ENCODE measurements around the gene AGAP5.
"Not testable (repeated sequence)": the region's sequence is repeated elsewhere in the genome, so short reads cannot be mapped to it uniquely, and the experiment has no call there.

AGAP5 gene

DNA sequence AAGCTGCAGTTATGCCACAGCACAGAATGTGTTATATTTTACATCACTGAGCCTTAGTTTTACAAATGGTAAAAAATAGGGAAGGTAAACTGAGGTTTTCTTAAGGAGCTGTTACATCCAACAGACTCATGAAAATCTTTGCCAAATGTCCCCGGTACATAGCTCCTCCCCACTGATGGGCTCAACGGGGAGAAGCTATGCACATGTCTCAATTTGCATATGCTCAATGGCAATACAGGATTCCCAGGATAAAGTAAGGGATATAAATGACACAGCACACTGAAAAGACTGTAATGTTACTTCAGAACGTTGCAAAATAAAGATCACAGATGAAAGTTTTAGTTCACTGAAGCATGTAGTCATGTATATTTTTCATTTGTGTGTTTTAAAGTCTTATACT is 16.6 kb upstream of the AGAP5 start:
- not testable (repeated sequence) for DNase-seq (ENCODE audit: low spot score)

DNA sequence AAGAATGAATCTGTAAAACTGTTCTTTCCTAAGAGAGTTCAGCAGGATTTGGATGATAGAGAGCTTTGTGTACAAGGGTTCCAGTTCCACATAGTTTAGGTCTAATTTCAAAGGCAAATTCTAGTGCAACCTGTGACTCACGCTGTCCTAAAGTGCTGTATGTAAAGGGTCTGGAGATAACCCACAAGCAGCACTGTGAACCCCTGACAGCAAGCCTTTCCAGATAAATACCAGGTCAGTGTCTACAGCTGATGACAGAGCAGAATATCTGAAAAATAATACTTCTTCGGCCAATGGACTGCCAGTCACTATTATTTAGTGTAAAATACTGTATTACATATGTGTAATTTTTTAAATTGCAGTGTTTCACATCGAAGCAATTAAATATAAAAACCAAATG is 16.0 kb upstream of the AGAP5 start:
- DNase-seq (ENCODE audit: low spot score), result not testable (repeated sequence)

DNA sequence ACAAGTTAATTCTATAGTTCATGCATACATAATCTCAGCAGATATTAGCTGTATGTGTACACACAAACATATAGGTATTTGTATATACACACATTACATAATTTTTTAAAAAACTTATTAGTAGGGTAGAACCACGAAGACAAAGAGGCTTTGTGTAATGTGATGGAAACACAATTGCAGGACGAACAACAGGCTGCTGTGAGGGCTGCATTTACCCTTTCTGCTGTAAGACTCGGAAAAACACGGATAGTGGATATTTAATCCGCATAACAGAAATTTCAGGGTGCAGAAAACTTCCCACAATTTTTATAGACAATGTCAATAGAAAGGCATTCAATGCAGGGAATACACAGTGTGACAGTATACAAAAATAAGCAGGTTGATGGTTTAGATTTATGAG is 13.8 kb upstream of the AGAP5 start:
- not testable (repeated sequence) for DNase-seq (ENCODE audit: low spot score)

DNA sequence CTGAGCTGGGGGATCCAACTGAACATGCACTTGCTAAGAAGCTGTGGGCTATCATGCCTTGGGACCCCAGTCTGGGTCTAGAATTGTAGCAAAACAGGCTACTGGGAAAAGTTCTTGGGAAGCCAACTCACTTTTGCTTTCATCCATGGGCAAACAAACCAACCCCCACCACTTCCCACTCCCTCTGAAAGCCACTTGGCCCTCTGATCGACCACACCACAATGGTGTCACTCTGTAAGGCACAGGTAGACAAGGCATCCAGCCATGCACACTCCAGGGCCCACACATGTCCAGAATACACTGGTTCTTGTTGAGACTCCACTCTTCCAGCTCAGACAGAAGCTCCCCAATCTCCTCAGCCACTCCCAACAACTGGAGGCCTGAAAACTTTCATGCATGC is 10.2 kb upstream of the AGAP5 start:
- not testable (repeated sequence) for DNase-seq (ENCODE audit: low spot score)

DNA sequence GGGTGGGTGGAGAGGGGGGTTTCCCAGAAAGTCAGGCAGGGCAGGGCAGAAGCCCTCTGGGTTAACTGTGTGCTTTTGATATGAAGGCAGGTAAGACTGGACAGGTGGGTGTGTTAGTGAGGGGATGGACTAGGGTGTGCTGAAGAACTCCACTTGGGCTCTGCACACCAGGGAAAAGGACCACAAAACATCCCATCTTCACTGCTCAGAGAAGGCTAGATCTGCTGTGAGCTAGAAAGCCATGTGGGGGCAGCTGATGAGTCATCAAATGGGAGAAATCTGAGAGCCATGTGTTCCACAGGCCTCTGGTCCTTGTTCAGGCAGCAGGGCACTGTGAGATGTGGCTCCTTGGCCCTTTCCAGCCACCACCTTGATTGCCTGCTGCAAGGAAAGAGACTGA is 9.7 kb upstream of the AGAP5 start:
- not testable (repeated sequence) for DNase-seq (ENCODE audit: low spot score)

DNA sequence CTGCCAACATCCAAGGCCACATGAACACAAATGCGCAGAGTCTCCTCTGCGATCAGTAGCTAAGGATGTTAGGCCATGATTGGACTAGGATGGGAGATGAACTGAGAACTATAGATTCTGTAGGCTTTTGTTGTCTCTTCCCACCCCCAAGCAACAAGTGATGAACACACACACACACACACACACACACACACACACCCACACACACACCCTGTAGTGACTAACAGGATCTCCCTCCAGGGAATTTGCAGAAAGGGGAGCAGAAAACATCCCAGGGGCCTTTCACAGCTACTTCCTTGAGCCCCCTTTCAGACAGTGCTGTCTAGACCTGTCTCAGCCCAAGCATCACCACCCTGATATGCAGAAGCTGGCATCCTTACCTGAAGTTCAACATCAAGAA is 8.6 kb upstream of the AGAP5 start:
- not testable (repeated sequence) for DNase-seq (ENCODE audit: low spot score)

DNA sequence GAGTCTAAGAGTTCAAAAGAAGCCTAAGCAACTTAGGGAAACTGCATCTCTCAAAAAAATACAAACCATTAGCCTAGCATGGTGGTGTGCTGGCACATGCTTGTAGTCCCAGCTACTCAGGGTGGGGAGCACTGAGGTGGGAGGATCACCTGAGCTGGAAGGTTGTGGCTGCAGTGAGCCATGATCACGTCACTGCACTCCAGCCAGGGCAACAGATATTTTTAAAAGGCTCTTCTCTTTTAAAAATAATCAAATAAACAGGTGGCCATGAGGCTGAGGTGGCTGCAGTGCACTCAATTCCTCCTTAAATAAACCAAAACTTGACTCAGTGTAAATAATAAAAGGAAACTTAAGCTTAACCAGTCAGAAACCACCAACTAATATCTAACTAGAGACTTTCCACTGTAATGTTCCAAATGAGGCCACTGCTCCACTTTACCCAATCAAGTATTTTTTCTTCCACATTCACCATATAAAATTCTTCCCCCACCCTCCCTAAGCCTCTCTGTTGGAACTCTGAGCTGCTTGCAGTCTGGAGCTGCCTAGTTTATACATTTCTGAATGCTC is 7.7 kb upstream of the AGAP5 start:
- DNase-seq (ENCODE audit: low spot score), result not testable (repeated sequence)

DNA sequence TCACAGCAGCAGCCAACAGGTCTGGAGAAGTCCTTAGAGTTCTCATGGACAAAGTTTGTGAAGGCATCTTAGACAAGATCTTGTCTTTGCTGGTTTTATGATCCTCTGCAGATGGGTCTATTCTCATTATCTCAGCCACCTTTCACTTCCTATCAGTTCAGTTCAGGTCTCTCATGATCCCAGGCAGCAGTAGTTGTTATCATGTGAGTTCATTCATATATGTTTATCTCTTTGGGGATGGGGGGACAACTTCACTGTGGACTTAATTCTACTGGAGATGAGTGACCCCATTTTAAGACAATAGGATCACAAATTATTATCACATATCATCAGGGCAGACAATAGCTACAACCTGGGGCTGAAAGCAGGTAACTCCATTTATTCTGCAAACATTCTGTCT is 6.0 kb upstream of the AGAP5 start:
- not testable (repeated sequence) for DNase-seq (ENCODE audit: low spot score)

DNA sequence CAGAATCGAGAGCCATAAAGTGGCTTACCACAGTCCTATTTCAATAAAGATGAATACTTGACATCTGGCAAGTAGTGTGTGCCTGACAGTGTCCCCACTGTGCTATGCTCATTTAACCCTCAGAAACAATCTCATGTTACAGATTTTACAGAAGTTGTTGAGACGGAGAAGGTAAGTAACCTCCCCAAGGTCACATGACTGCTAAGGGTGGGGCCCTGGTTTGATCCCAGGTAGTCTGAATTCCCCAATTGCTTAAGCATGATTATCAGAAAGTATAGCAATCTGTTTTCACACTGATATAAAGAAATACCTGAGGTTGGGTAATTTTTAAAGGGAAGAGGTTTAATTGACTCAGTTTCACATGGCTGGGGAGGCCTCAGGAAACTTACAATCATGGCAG is 910 bp upstream of the AGAP5 start:
- DNase-seq (ENCODE audit: low spot score), result not testable (repeated sequence)

DNA sequence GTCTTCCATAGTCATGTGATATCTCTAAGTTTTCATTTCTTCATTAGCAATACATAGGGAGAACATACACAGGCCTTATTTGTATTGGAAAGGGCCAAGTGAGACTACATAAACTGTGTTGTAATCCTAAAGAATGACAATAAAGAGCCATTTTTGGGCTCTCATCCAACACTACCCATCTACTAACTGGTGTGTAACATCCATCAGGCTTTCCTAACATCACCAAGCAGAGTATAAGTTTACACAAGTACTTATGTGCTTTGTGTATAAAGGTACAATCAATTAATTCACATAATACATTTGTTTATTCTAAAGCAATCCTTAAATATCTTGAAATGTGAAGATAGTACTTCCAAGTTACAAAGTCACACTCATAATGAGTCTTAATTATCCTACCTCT is 2.6 kb downstream of the AGAP5 start:
- not testable (repeated sequence) for DNase-seq (ENCODE audit: low spot score)

DNA sequence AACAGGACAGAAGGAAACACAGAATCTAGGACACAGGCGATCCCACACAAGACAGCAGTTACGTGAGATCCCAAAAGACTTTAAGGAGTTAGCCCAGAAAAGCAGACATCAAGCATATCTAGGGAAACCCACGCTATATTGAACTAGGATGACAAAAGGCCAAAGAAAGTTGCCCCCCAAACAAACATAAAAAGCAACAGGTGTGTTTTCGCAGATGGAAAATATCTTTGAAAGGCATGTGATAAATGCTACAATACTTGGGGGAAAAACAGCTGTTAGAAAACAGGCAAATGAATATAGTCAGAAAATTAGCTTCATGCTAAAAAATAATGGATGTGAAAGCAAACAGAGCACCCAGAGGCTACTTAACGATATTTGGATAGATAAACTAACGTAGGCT is 7.2 kb downstream of the AGAP5 start:
- DNase-seq (ENCODE audit: low spot score), result not testable (repeated sequence)

DNA sequence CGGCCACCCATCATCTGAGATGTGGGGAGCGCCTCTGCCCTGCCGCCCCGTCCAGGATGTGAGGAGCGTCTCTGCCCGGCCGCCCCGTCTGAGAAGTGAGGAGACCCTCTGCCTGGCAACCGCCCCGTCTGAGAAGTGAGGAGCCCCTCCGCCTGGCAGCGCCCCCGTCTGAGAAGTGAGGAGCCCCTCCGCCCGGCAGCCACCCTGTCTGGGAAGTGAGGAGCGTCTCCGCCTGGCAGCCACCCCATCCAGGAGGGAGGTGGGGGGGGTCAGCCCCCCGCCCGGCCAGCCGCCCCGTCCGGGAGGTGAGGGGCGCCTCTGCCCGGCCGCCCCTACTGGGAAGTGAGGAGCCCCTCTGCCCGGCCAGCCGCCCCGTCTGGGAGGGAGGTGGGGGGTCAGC is 8.3 kb downstream of the AGAP5 start:
- not testable (repeated sequence) for DNase-seq (ENCODE audit: low spot score)

DNA sequence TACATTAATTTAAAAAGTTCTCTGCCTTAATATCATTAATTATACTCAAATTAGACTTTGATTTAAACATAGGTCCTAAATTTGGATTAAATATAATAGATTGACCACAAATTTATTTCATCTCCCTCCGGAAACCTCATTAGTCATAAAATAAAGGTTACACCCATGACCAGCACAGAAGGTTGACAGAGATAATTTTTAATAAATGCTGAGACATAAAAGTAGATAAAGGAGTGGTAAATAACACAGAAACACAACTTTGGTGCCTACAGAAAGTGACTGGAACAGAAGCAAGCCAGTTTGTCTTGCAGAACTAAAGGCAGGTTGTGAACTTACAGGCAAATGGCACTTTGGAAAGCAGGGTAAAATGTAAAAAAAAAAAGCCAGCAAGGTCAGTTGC is 10.3 kb downstream of the AGAP5 start:
- DNase-seq (ENCODE audit: low spot score), result not testable (repeated sequence)

DNA sequence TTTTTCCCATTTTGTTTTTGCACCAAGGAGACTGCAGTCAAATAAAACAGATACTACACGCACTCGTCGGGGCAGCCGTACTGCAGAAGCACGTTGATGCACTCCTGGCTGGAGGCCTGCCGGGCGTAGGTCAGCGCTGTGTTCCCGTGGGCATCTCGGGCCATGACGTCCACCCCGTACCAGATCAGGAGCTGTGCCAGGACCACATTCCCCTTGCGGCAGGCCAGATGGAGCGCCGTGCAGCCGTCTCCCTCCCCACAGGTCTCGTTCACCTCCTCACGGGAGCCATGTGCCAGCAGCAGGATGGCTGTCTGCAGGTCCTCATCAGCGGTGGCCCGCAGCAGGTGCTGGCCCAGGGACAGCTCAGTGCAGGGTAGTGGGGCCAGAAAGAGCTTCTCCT is 23.4 kb downstream of the AGAP5 start:
- DNase-seq (ENCODE audit: low spot score), result not testable (repeated sequence)

DNA sequence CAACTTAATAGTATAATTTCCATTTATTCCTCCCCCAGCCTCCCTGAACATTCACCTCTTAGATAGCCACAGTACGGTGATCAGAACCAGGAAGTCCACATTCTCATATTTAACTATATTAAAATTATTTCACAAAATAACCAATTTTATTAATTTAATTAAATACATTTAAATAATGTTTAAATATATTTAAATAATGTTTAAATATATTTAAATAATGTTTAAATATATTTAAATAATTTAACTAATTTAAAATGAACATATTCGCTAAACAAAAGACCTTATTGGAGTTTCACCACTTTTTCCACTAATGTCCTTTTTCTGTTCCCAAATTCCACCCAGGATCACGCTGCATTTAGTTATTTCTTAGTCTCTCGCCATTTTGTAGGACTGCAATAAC is 29.5 kb downstream of the AGAP5 start:
- DNase-seq (ENCODE audit: low spot score), result not testable (repeated sequence)

DNA sequence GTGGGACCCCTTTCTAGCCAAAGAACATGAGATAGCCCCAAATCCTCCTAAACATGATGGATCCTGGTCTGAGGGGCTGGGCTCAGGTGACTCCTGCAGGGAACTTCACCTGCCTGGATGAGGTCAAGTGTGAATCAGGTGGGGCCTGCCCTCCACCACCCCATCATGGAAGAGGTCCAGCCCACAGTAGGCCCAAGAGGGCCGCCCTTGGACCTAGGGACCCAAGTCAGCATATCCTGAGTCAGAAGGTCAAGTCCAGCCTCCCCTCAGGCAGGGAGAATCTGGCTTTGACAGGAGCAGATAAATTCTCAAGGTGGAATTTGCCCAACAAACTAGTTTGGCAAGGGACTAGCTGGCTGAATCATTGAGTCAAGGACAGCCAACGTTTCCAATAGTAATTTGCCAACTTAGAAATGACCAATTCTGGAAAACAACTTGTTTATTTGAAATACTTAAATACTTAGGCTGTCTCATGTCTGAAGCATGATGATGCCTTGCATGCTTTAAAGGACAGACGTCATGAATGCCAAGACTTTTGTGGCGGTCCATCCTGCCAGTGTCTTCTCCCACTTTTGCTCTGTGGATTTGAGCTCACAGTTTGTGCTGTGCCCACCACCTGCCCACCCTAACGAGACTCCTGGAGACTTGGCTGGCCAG is 31.6 kb downstream of the AGAP5 start:
- not testable (repeated sequence) for DNase-seq (ENCODE audit: low spot score)

DNA sequence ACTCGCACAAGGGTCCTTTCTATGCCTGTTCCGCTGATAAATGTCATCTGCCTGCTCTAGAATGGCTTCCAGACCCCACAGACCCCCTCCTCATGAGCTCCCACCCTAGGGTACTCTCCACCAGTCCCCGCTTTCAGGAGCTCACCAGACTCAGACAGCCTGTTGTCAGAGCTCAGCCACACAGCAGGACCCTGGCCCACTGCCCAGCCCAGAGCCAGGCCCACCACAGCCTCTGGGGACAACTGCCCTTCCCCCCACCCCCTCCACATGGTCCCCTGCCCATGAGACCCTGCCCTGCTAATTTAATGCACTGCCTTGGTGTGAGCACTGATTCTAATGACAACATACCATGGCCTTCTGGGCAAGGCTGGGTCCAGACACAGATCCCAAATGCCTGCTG is 32.3 kb downstream of the AGAP5 start:
- DNase-seq (ENCODE audit: low spot score), result not testable (repeated sequence)

DNA sequence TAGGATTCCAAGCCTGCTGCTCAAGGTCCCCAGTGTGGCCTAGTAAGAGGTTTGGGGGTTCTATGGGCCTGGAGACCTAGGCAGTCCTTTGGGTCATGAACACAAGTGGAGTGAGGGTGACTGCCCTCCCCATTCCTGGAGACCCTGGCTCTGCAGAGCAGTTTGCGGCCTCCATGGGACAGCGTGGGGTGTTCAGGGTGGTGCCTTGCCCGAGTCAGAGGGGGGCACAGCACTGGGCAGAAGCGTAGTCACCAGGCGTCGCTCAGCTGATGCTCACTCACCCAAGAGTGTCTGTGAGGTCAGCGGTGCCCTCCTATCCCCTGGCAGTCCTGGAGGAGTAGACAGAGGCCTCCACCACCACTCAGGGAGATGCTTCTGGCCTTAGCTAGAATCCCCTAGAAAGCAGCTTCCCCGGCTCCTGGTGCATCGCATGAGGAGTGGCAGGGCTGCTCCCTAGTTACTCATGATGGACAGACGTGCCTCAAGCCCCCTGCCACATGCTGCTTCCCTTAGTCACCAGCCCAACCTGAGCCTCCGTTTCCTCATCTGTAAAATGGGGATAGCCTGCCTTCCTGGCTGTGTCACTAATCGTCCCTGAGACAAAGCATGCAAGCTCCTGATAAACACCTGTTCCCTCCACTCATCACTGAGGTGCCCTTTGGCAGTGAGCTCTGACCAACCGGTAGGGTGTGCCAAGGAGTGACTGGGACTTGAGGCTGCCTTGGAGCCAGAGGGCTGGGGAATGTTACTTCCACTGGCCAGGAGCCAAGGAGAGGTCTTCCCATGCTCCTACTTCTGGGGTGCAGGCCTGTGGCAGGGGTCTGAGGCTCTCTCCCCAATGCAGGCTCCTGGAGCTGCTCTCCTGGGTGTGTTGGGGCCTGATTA is 33.5 kb downstream of the AGAP5 start:
- not testable (repeated sequence) for DNase-seq (ENCODE audit: low spot score)

DNA sequence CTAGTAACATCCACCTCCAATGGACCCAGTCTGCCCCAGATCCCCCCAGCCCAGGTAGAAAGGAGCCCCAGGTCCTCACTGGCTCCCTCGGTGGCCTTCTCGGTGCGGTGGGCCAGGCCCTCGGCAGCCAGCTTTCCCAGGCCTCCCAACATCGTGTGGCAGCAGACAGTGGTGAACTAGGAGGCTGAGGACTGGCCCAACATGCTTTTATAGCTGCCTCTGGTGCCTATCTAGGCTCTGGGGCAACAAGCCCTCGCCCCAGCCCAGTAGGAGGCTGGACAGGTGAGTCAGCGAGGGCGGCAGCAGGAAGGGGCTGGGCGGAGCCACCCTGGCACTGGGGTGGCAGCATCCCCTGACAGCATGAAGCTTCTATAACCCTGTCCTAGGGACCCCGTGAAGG is 34.3 kb downstream of the AGAP5 start:
- DNase-seq (ENCODE audit: low spot score), result not testable (repeated sequence)

DNA sequence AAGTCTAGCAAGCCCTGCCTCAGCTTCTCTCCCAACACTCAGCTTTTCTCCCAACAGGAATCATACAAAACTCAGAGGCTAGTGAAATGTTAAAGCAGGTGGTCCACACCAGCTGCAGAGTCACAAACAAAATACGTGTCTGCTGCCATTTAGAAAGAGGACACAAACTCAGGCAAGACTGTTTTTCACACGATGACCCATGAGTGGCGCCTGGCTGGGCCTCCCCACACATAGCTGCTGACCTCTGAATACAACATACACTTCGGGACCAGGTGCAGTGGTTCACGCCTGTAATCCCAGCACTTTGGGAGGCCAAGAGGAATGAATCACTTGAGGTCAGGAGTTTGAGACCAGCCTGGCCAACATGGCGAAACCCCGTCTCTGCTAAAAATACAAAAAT is 35.2 kb downstream of the AGAP5 start:
- not testable (repeated sequence) for DNase-seq (ENCODE audit: low spot score)

DNA sequence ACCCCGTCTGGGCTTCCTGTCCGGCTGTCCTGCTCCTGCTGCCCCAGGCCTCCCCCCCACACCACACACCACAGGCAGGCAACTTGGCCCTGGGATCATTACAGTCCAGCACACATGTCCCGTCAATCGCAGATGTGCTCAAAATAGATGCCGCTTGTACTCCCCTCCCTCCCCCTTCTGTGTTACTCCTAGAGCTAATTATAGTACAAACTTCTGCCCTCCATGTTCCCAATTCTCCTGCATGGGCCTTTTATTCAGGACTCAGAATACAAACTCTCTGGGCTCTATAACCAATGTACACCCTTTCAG is 42.0 kb downstream of the AGAP5 start, which contains the start of gene SYNPO2L:
SYNPO2L (minus strand) TSS at position 40 of the 309 bp plus-strand sequence. CDS start 107 bp downstream, outside the sequence.
- no peak for DNase-seq (ENCODE audit: low spot score)

DNA sequence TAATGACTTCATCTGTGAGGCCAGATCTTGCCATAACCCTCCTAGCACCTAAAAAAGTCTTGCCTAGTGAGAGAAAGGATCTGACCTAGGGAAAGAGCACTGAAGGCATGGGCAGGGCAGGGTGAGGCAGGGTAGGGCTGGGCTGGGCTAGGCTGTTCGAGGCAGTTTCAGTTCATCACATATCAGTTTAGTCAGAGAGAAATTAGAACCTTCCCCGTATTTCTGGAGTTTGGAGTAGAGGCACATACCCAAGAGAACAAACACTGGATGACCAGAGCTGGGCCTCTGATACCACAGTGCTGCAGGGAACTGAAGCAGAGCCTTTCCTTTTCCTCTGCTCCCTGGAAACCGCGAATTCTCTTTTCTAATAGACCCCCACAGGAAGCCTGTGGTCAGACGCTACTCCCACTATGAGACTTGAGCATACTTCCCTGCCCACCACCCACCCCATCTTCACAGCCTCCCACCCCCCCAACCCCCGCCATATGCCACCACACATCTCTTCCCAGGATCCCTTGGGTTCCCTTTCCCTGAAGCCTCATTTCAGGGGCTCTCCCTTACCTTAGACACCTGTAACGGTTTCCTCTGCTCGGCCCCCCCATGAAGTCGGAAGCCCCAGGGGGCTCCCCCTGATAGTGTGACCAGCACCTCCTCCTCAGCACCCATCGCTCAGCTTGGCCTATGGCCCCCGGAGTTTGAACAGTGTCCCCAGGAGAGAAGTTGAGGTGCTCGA is 42.5 kb downstream of the AGAP5 start:
- DNase-seq (ENCODE audit: low spot score), result no peak

Measured in putamen (tissue), 1 donor.